GM19023 (cell line): ENCODE results near the gene HOXB3.

Experiments
- ATAC-seq: cut with Tn5 transposase; IDR thresholded peaks from one replicate; pipeline ENCODE4 v1.9.1; 2021; ENCODE audit warnings: mild to moderate bottlenecking, moderate library complexity; ENCODE audit not compliant: unreplicated experiment

HOXB3 gene

DNA sequence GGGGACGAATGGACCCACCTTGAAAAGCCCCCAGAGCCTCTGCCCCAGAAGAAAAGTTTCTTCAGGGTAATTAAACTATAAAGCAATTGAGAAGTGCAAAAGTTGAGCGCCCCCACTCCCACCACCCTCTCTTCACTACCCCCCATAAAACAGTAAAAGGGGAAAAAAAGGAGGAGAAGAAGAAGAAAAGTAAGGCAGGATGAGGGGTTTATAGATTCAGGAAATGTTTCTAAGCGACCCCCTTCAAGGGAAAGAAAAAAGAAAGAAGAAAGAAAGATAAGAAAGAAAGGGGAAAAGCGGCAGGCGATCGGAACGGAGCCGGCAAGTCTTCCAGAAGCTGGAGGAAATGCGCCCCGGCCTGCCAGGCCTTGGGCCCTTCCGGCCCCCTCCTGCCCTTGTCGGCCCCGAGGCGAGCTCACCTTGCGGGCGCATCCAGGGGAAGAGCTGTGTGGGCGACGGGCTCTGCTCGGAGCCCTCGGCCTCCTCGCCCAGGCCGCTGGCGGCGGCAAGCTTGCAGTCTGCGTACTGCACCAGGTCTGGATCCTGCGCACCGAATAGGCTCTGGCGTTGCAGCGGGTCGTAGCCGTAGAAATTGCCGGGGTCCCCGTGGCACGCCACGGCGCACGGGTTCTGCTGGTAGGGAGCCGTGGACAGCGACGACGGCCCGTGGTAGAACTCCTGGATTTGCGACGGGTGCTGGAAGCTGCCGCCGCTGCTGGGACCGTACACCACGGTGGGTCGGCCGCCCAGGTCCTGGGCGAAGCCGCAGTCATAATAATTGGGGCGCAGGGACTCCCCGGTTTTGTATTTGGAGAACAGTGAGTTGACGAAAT lies 24.0 kb upstream of the HOXB3 start:
- no peak for ATAC-seq

DNA sequence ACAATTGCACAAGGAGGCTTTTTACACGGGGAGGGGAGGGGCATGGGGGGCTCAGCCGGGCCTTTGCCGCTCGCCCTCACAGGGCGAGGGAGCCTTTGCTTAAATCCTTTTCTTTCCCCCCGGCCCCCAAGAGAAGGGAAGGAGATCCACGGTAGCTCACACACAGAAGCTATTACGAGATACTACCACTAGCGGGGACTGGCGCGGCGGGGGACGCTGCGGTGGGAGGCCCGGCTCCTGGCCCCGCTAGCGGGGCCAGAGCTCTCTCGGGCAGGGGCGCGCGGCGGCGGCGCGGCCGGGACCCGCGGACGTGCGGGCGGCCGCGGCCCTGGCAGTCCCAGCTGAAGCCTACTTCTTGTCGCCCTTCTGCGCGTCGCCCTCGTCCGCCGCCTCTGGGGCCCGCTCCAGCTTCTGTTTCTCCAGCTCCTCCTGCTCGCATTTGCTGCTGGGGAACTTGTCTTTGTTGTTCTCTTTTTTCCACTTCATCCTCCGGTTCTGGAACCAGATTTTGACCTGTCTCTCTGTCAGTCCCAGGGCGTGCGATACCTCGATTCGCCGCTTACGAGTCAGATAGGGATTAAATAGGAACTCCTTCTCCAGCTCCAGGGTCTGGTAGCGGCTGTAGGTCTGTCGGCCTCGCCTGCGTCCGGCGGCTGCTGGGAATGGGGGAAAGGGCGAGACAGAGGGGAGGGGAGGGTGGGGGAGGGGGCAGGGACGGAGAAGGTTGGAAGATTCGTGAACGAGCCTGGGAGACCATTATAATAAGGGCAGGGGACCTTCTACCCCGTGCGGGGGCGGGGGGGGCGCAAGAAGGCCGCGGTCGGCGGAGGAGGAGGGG lies 23.0 kb upstream of the HOXB3 start:
- ATAC-seq, result no peak

DNA sequence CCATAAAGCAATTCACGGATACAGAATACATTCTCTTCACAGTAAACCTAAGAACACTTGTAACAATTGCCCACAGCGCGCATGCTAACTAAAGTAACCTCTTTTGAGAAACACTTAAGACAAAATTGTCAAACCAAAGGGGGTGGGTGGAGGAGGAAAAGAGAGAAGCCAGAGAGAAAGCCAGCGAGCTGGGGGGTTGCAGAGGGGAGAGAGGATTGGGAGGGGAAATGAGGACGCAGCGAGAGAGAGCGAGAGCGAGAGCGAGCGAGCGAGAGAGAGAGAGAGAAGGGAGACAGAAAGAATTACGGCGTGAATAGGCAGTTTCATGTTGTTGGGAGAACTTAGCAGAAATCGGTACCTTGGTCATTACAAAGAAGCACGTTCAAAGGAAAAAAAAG lies 22.4 kb upstream of the HOXB3 start:
- ATAC-seq, result no peak

DNA sequence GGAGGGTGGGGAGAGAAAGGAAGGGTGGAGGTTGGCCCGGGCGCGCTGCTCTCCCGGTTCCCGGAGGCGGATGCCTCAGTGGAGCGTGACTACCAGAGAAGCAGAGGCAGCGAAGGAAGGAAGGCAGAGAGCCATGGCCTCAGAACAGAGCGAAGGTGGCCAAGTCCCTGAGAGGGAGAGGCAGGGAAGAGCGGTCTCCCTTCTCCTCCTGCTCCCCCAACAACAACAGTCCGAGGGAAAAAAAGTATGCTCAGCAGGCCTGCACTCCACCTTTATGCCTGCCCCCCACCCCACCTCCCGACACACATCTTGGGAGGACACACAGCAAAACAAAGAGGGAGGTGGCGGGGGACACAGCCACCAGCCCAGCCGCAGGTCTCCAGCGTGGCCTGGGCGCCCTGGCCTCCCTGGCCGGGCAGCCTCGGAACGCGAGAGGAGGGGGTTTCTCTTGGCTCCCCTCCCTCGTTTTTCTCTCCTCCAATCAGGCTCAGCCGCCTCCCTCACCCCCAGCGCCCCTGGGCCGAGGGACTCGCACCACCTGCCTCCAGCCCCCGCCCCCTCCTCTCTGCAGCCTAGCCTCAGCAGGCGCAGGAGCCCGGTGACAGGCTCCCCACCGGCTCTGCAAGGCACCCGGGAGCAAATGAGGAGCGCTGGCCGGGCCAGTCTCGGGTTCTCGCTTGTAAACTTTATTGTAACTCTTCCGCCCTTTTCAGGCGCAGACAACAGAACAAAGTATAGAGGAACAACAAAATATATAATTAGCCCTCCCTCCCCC lies 21.8 kb upstream of the HOXB3 start:
- no peak for ATAC-seq

DNA sequence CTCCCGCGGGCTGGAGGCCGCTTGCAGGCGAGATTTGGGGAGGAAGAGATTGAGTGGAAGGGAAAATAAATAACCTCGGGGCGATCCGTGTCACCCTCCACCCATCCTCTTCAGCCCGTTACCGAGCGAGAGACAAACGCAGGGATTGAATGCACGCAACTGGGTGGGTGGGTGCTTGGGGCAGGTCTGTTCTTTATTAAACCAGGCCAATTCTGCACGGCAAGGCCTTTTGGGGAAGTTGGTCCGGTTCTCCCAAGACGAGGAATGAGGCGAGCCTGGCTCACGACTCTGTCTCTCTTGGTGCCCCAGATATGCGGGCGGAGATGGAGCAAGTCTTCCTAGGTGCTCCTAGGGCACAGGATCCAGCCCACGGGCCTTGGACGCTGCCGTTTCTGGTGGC lies 21.2 kb upstream of the HOXB3 start:
- no peak for ATAC-seq

DNA sequence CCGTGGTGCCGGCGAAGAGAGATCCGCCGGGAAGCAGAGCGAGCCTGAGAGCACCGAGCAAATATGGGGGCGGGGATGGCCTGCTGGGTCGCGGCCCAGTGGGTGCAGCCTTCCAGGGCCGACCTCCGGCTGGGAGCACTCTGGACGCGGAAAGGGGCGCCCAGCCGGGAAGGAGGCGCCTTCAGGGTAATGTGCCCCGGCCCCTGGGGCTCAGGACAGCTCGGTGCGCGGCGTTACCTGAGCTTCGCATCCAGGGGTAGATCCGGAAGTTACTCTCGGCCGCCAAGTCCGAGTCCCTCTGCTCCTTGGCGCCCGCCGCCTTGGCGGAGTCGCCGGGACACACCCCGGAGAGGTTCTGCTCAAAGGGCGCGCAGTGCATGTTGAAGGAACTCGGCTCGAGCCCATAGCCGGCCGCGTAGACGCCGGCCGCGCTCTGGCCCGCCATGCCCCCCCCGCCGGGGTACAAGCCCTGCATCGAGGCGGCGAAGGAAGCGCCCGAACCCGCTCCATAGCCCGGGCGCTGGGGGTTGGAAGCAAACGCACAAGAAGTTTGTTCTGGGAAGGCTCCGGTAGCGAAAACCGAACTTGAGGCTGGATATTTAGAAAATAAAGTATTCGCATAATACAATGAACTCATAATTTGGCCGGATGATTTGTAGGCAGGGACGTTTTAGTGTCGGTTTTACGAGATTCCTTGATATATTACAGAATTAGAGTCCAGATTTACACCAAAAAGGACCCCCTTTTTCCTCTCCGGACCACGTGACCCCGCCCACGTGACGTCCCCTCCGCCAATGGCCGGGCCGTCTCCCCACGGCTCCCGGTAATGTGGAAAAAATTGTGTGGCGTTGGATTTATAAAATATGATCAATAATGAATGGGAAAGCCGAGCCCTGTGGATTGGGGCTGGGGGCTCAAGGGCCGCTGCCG lies 20.5 kb upstream of the HOXB3 start, which contains the start of gene HOXB7:
TSS of gene HOXB7 (minus strand) at position 736 of the 930 bp plus-strand sequence. CDS start at position 637, 99 bp downstream.
- ATAC-seq, result no peak

DNA sequence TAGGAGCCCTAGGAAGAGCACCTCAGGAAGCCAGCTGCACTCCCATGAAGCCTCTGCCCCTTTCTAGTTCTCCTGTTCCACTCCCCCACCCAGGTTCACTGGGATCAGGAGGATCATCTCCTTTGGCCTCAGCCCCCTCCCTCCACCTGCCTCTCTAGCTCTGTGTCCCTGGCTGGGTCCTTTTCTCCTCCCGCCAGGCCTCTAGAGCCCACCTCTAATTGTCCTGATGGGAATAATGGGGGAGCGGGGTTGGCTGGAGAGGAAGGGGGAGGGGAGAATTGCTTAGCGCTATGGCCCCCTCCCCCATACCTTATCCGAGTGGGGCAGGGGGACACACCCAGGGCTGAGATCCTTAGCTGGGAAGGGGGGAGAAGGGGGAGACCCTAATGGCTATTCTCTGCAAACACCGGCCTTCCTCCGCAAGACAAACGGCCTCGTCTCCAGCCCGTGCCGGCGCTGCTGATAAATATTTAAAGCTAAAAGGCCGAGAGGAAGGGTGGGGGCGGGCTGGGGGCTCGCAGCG lies 19.8 kb upstream of the HOXB3 start:
- ATAC-seq, result no peak

DNA sequence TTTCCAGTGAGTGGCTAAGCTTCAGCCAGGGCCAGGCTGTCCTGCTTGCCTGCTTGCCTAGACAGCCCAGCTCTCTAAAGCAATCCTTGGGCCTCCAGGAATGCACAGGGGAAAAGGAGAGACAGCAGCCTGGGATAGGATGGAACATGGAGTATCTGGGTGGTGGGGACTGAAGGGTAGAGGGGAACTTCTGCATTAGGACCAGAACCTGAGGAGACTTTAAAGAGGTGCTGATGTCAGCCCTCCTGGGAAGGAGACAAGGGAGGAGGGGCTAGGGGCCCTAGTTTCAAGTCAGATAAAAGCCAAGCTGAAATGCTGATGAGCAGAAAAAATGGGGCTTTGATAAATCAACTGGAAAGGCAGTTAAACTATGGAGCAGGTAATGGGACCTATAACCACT lies 19.0 kb upstream of the HOXB3 start:
- no peak for ATAC-seq

DNA sequence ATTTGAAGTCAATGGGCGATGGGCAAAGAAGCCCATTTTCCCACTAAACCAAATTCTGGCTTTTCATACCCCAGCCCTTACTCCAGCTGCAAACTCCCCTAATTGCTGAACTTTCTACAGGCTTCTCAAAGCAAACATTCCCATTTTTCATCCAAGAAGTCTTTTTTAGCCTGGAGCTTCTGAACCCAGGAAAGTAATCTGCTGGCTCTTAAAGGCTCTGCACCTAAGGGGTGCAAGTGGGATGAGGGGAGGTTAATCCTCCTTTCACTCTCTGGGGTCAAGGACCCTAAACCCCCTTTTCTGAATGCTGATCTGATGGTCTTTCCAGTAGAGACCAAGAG lies 18.4 kb upstream of the HOXB3 start:
- no peak for ATAC-seq

DNA sequence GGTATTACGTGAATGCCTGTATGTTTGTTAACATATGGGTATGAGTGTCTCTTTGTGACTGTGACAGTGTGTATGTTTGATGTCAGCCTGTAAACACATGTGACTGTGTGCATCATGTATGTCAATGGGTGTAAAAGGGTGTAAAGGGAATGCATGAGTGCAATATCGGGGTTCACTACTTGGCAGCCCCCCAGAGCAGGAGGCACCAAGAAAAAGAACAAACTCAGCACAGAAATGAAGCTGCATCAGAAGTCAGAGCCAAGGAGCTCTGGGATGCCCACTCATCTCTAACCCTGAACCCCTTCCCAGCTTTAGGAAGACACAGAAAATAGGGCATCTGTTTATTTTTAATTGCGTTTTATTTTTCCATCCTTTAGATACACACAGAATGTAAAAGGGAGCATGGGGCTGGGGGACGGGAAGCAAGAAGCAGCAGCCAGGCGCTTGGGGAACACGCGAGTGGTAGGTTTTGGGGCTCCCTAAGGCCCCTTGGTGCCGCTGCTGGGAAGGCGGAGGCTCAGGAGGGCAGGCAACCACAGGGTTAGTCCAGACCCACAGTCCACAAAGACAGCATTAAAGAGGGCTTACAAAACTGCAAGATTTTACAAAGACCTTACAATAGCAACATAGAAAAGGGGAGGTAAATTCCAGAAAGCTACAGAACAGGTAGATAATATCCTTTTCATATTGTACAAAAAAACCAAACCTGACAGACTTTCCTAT lies 17.0 kb upstream of the HOXB3 start:
- ATAC-seq, result no peak

DNA sequence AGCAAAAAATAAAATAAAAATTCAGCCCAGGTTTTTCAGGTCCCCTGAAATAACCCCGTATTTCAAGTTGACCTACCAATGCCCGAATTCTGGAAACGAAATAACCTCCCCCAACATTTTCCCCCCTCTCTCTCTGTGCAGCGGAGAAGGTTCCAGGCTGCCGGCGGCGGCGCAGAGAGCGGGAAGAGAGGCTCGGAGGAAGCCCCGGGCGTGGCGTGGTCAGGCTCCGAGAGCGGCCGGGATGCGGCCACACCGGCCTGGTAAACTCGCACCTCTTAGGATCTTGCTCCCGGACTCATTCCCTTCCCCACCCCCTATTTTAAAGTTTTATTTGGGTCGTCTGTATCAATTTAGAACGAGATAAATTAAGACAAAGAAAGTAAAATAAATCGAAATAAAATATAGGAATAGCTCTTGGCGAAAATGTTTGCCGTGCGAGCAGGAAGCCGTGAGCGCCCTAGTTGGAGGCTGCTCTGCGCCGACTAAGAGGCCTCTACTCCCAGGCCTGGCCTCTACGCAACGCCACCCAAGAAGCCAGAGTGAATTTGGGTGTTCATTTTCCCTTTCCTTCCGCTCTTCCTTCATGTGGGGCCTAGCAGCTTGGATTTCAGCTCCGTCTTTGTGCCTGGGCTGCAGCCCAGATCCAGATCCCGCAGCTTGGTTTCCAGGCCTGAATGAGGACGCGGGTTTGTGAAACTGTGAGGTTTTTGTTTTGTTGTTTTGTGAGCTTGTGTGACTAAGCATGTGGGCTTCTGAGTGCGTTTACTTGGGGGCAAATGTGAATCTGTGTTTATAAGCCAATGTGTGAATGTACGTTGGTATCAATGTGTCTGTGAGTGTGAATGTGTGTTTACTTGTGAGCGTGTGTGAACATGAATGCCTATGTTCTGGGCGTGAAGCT lies 16.2 kb upstream of the HOXB3 start:
- no peak for ATAC-seq

DNA sequence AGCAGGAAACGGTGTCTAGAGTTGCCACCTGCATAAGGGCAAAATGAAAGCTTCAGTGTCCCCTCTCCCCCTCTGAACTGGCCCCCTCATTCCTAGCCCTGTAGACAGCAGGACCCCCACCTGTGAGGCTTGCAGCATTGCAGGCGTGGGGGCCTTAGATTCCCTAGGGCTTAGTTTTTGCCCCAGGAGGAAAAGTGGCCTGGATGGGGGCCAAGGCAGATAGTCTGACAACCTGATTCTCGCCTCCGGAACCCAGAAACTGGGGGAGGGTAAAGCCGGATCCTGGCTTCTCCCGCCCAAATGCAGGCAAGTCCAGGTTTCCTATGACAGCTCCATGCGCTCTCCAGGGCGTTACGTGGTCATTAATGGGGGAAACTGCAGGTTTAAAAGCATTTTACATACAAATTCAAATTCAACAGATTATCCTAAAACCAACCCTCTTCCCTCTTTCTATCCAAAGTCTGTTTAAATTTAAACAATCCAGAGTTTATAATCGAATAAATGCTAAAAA lies 15.4 kb upstream of the HOXB3 start:
- no peak for ATAC-seq

DNA sequence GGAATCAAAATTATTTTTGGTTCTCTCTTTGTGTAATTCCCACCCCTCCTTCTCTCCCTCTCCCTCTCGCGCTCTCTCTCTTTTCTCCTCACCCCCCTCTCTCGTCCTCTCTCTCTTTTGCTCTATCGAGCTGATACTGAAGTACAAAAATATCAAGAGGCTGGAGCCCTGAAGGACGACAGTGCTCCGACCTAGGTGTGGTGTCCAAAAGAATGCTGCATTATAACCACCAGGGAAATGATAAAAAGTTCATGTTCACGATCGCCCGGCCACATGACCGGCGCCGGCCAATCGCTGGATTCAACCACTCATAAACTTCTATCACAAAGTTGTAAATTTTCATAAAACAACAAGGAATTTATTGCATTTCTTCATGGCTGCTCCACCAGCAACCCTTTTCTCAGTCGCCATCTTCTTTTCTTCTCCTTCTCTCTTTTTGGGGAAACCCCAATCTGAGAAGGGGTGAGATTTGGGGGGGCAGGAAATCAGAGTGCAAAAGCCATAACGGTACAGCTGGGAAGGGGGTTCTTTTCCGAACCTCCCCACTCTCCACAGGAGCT lies 14.8 kb upstream of the HOXB3 start, which contains the start of gene HOXB6:
TSS of gene HOXB6 (minus strand) at position 217 of the 560 bp plus-strand sequence. CDS start 6,836 bp downstream, outside the sequence.
- ATAC-seq, result no peak

DNA sequence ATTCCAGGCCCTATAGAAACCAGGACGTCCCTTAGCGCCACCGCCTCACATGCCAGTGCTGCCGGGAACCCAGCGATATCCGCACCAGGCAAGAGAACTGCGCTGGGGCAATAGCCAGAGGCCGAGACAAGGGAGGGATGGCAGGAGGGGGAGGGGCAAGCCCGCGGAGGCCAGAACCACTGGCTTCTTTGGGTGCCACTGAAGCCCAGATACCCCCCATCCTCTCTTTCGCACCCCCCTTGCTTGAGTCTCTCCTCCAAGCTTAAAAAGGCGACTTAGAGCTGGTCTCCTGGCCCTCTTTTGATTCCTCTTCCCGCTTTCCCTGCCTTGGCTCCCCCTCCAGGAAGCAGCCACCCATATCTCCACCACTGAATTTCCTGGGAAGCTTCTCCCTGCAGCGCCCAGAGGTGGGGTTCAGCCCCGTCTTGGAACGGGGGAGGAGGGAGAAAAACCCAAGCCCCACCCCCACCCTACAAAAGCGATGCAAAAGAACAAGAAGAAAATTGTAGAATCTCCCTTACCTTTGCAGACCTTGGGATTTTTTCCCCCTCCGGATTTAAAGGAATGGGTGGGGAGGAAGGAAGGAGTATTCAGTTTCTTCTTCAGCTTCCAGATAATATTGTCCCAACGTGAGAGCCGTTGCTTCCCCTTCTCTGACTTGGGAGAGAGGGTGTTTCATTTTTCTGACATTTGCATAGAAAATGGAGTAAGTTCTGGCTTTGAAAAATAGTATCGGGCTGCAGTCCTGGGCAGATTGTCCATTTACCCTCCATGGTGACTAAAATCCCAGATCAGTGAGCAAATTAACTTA lies 14.1 kb upstream of the HOXB3 start:
- ATAC-seq, result no peak

DNA sequence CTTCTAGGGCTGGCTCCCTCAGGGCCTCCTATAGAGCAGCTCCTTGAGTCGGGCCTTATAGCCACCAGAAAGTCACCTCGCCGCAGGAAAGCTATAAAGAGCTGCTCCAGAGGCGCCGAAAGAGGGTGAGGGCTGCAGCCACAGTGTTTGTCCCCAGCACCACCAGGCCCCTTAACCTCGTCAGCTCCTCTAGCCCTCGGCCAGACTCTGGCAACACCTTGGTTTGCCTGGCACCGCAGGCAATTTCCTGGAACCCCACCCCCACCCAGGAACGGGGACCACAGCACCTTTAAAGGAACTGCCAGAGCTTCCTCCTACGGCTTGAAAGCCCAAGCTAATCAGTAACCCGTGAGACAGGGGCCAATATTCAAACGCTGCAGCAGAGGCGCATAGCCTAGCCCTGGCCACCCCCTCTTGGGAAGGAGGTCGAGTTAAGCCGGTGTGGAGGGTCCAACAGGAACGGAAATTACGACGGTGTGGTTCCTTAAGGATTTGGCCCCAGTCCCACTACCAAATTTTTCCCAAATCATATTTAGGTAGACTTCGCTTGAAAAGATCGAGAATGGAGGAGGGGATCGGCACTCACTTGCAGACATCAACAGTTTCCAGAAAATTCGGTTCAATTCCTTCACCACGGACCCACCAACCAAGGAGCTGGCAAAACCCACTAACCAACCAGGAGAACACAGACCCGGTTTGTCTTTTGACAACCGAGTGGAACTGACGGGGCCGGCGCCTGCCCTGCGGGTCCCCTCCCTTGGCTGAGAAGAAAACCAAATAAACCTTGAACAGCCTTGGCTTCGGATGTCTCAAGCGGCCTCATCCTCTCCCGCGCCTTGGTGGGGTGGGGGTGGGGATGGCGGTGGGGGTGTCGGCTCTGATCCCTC lies 11.7 kb upstream of the HOXB3 start:
- ATAC-seq, result no peak

DNA sequence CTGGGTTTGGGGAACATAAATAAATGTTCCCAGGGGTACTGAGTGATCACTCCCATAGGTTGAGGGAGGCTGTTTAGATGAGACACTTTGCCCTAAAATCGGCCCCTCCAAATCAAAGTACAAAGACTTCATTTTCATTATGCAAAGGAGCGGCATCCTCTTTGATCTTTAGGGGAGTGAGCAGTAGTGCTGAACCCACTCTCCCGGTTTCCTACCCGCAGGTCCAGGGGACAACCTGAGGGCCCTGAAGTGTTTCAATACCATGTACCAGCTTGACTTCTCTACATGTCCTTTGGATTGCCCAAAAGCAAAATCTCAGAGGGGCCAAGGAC lies 11.1 kb upstream of the HOXB3 start:
- ATAC-seq, result no peak
